PC-9 (cell line): ENCODE data around the gene SLC7A8.

Source experiments
- CTCF ChIP-seq: fragments of 200-600 bp; sonication (generic); conservative IDR thresholded peaks from 2 replicates; pipeline ENCODE4 v1.6.1; 2017; ENCODE audit warnings: mixed run types, antibody characterized with exemption, mild to moderate bottlenecking, moderate library complexity
- EZH2 ChIP-seq: fragments of 200-600 bp; sonication (generic); IDR thresholded peaks from 2 replicates; pipeline ENCODE4 v1.8.0; 2017; ENCODE audit warnings: antibody characterized with exemption, low read depth

- TF ChIP-seq CTCF (no peak), EZH2 (no peak)
Observed at GRCh38 chr14:23145794-23146350, 37.6 kb downstream of the SLC7A8 start.
